Panc1 (cell line): ENCODE data around the gene MROH2A. TPM values are rescaled to one million over a fixed set of nuclear protein-coding genes. Genes with fewer than 3 reads are reported as not detected.

Source experiments
- ATAC-seq: fragments of 200-7000 bp; cut with Tn5 transposase; 2 replicates; pipeline ENCODE4 v1.9.1; 2020; ENCODE audit warnings: mild to moderate bottlenecking, moderate library complexity
- BruUV-seq: library from RNA; stranded (reverse); fragments of 400-500 nt; replicated peaks from 2 replicates; lab custom pipeline; 2021; lab: Mats Ljungman, UMichigan
- CTCF ChIA-PET: fragments of 300-600 bp; sonication (Branson Sonifier 250); formaldehyde crosslinking; loops from one replicate; lab custom pipeline; 2022; ENCODE audit warnings: antibody characterized with exemption; lab: Charles Lee
- POLR2A ChIA-PET: fragments of 300-600 bp; sonication (Branson Sonifier 250); formaldehyde crosslinking; loops from one replicate; lab custom pipeline; 2022; ENCODE audit warnings: antibody characterized with exemption; lab: Charles Lee
- DNase-seq: peaks from one replicate; pipeline ENCODE4 v3.0.0-alpha.2; 2010; ENCODE audit warnings: low read depth, low spot score
- H3K27ac ChIP-seq: 2 replicates; pipeline ENCODE4 v1.5.1; 2011; ENCODE audit warnings: mild to moderate bottlenecking, low read length, inconsistent platforms
- H3K27me3 ChIP-seq: fragments of 200-500 bp; sonication (Bioruptor generic); 2 replicates; pipeline ENCODE4 v1.6.0; 2014; ENCODE audit warnings: low read length, inconsistent platforms; ENCODE audit not compliant: control insufficient read depth, insufficient read depth
- H3K36me3 ChIP-seq: fragments of 200-500 bp; sonication (Bioruptor generic); 2 replicates; pipeline ENCODE4 v1.5.1; 2014; ENCODE audit warnings: inconsistent platforms, mild to moderate bottlenecking, low read length, moderate library complexity; ENCODE audit not compliant: control insufficient read depth, insufficient read depth
- H3K4me1 ChIP-seq: 2 replicates; pipeline ENCODE4 v1.5.1; 2011; ENCODE audit warnings: inconsistent platforms, mild to moderate bottlenecking, low read length, moderate library complexity; ENCODE audit not compliant: control insufficient read depth, insufficient read depth
- H3K4me3 ChIP-seq, 2 experiments: 2 replicates each; pipeline ENCODE4 v1.5.1; 2011 to 2012; ENCODE audit warnings: low read depth in 2 of 2, low read length in 2 of 2, mild to moderate bottlenecking in 2 of 2, inconsistent platforms in 1 of 2, moderate library complexity in 1 of 2
- H3K9me3 ChIP-seq: fragments of 200-500 bp; sonication (Bioruptor generic); 2 replicates; pipeline ENCODE4 v1.5.1; 2014; ENCODE audit warnings: low read depth, mild to moderate bottlenecking, inconsistent platforms, low read length, moderate library complexity; ENCODE audit not compliant: control insufficient read depth, insufficient read depth
- POLR2AphosphoS5 ChIP-seq: IDR thresholded peaks from 2 replicates; pipeline ENCODE4 v1.6.1; 2012; ENCODE audit warnings: mild to moderate bottlenecking, low read depth, low read length, moderate library complexity
- SIN3A ChIP-seq: IDR thresholded peaks from 2 replicates; pipeline ENCODE4 v1.6.1; 2012; ENCODE audit warnings: low read depth, mild to moderate bottlenecking, low read length, moderate library complexity, borderline replicate concordance; ENCODE audit not compliant: insufficient read depth
- TCF7L2 ChIP-seq: IDR thresholded peaks from 2 replicates; pipeline ENCODE4 v1.6.1; 2011; ENCODE audit warnings: mild to moderate bottlenecking, low read depth, low read length, inconsistent platforms
- in situ Hi-C: cut with HindIII; loops from 2 replicates; pipeline ENCODE4 v1.10.0; 2016; ENCODE audit warnings: low sequenced_read_pairs, low pct_unique_long_range_greater_than_20kb
- intact Hi-C: fragments of 100-400 bp; cut with micrococcal nuclease; formaldehyde crosslinking; loops from one replicate; pipeline ENCODE4 v1.10.0; 2022; ENCODE audit not compliant: unreplicated experiment
- total RNA-seq: library from RNA; stranded (reverse); gene quantifications from one replicate; pipeline ENCODE4 v1.2.1, GENCODE V29; 2021; ENCODE audit not compliant: unreplicated experiment
- TF ChIP-seq, protein P1 (sequence below): fragments of 450-650 bp; IDR thresholded peaks from 2 replicates; pipeline ENCODE4 v1.5.1; 2017; ENCODE audit warnings: mild to moderate bottlenecking
- TF ChIP-seq, protein P2 (sequence below), 2 experiments: IDR thresholded peaks; 2 replicates each; pipeline ENCODE4 v1.6.1; 2011 to 2012; ENCODE audit warnings: low read depth in 2 of 2, control low read depth in 1 of 2, low read length in 1 of 2, mild to moderate bottlenecking in 1 of 2, moderate library complexity in 1 of 2; ENCODE audit not compliant: insufficient read depth in 1 of 2

The MROH2A gene
- total RNA-seq, 1 experiment from 2014 or later: not detected

DNA sequence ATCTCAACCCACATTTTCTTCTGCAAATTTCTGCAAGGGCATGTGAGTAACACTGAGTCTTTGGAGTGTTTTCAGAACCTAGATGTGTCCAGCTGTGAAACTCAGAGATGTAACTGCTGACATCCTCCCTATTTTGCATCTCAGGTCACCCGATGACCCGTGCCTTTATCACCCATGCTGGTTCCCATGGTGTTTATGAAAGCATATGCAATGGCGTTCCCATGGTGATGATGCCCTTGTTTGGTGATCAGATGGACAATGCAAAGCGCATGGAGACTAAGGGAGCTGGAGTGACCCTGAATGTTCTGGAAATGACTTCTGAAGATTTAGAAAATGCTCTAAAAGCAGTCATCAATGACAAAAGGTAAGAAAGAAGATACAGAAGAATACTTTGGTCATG is 10.1 kb upstream of the MROH2A start:
- POLR2A ChIA-PET: no interaction called here
- DNase-seq: no peak
- no peaks in the 10 kb centered on the region for H3K36me3 ChIP-seq
- TF ChIP-seq TCF7L2 (no peak), POLR2AphosphoS5 (no peak), SIN3A (no peak)
- TF ChIP-seq, protein P1, sequence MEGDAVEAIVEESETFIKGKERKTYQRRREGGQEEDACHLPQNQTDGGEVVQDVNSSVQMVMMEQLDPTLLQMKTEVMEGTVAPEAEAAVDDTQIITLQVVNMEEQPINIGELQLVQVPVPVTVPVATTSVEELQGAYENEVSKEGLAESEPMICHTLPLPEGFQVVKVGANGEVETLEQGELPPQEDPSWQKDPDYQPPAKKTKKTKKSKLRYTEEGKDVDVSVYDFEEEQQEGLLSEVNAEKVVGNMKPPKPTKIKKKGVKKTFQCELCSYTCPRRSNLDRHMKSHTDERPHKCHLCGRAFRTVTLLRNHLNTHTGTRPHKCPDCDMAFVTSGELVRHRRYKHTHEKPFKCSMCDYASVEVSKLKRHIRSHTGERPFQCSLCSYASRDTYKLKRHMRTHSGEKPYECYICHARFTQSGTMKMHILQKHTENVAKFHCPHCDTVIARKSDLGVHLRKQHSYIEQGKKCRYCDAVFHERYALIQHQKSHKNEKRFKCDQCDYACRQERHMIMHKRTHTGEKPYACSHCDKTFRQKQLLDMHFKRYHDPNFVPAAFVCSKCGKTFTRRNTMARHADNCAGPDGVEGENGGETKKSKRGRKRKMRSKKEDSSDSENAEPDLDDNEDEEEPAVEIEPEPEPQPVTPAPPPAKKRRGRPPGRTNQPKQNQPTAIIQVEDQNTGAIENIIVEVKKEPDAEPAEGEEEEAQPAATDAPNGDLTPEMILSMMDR: no peak
- TF ChIP-seq, protein P2, sequence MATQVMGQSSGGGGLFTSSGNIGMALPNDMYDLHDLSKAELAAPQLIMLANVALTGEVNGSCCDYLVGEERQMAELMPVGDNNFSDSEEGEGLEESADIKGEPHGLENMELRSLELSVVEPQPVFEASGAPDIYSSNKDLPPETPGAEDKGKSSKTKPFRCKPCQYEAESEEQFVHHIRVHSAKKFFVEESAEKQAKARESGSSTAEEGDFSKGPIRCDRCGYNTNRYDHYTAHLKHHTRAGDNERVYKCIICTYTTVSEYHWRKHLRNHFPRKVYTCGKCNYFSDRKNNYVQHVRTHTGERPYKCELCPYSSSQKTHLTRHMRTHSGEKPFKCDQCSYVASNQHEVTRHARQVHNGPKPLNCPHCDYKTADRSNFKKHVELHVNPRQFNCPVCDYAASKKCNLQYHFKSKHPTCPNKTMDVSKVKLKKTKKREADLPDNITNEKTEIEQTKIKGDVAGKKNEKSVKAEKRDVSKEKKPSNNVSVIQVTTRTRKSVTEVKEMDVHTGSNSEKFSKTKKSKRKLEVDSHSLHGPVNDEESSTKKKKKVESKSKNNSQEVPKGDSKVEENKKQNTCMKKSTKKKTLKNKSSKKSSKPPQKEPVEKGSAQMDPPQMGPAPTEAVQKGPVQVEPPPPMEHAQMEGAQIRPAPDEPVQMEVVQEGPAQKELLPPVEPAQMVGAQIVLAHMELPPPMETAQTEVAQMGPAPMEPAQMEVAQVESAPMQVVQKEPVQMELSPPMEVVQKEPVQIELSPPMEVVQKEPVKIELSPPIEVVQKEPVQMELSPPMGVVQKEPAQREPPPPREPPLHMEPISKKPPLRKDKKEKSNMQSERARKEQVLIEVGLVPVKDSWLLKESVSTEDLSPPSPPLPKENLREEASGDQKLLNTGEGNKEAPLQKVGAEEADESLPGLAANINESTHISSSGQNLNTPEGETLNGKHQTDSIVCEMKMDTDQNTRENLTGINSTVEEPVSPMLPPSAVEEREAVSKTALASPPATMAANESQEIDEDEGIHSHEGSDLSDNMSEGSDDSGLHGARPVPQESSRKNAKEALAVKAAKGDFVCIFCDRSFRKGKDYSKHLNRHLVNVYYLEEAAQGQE (IDR thresholded peaks at IDR 0.05; ENCODE audit: insufficient read depth in 1 of 2, low read depth in 2 of 2, low read length in 1 of 2): no peak
- H3K27ac ChIP-seq: no peak overlapping the region
- H3K9me3 ChIP-seq: no peaks in the 10 kb centered on the region
- peaks cover 2% of the 10 kb centered on the region; the same call in 1 of the 2 replicates for H3K27me3 ChIP-seq
- CTCF ChIA-PET: no interaction called here
- H3K4me3 ChIP-seq: no peak overlapping the region
- ATAC-seq: no peak
- H3K4me1 ChIP-seq: no peaks in the 10 kb centered on the region
- in situ Hi-C loops (no loop called here), intact Hi-C loops (no loop called here)
- BruUV-seq: no TSS peak

DNA sequence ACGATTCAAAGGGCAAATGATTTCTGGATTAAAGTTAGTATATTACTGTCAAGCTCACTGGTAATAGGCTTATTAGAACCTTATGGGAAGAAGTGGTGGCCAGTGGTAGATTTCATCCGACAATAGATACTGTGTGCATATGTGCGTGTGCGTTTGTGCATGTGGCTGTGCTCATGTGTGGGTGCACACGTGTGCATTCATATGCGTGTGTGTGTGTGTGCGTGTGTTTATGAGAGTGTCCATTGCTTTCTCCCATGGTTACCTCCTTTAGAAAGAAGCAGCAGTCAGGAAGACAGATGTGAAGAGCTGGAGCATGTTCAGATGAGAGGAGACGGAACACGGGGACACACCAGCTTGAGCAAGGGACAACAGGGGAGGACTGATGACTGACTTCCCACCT is 8.9 kb upstream of the MROH2A start:
- Histone ChIP-seq H3K4me3 (no peak overlapping the region), H3K27ac (no peak overlapping the region), H3K36me3 (no peaks in the 10 kb centered on the region), H3K27me3 (no peaks in the 10 kb centered on the region), H3K9me3 (no peaks in the 10 kb centered on the region), H3K4me1 (no peaks in the 10 kb centered on the region)
- ChIA-PET CTCF (no interaction called here), POLR2A (no interaction called here)
- DNase-seq (no peak), ATAC-seq (no peak)
- no TSS peak for BruUV-seq
- in situ Hi-C loops (no loop called here), intact Hi-C loops (no loop called here)
- TF ChIP-seq, protein P1: no peak
- TF ChIP-seq SIN3A (no peak), POLR2AphosphoS5 (no peak), TCF7L2 (no peak)
- TF ChIP-seq, protein P2 (IDR thresholded peaks at IDR 0.05; ENCODE audit: insufficient read depth in 1 of 2, low read depth in 2 of 2, low read length in 1 of 2): no peak
